ENCODE results near the gene MARS1.
"Not testable (repeated sequence)": the region's sequence is repeated elsewhere in the genome, so short reads cannot be mapped to it uniquely, and the experiment has no call there.

- not testable (repeated sequence) for TF ChIP-seq POLR2A, CTCF (IDR thresholded peaks at IDR 0.05)
Measured at GRCh38 chr12:57441393-57441792, 46.5 kb upstream of the MARS1 start.

Data from uterus (tissue), 2 donors.